Activated T-cell treated with anti-CD3 and anti-CD28 coated beads, Interleukin-2, amount 50 U/mL, for 72 hours (primary cell): ENCODE measurements around the gene KTI12. TPM values are rescaled to one million over a fixed set of nuclear protein-coding genes. Genes with fewer than 3 reads are reported as not detected.
"Not testable (repeated sequence)": the region's sequence is repeated elsewhere in the genome, so short reads cannot be mapped to it uniquely, and the experiment has no call there.

Source experiments
- ATAC-seq, 2 donors: fragments of 150-1000 bp; cut with Tn5 transposase; replicated peaks in 1 of 2; 2 replicates each; pipeline ENCODE4 v1.10.0; 2021; ENCODE audit warnings: moderate library complexity in 2 of 2, mild to moderate bottlenecking in 1 of 2
- DNase-seq, 2 donors: peaks; one replicate each; pipeline ENCODE4 v3.0.0; 2021 to 2022; ENCODE audit warnings: mixed read lengths in 1 of 2
- H3K27ac Mint-ChIP-seq: one replicate; pipeline ENCODE4 v1.8.0; 2022; ENCODE audit warnings: mild to moderate bottlenecking, moderate library complexity, mixed read lengths
- H3K27me3 Mint-ChIP-seq: one replicate; pipeline ENCODE4 v1.8.0; 2022; ENCODE audit warnings: low read depth, mixed read lengths
- H3K36me3 Mint-ChIP-seq, 2 donors: one replicate each; pipeline ENCODE4 v1.8.0; 2022; ENCODE audit warnings: mixed read lengths in 2 of 2, mild to moderate bottlenecking in 1 of 2; ENCODE audit not compliant: insufficient read depth in 2 of 2
- H3K4me1 Mint-ChIP-seq: one replicate; pipeline ENCODE4 v1.8.0; 2022; ENCODE audit warnings: low read depth, mixed read lengths
- H3K4me3 Mint-ChIP-seq, 2 donors: one replicate each; pipeline ENCODE4 v1.8.0; 2022; ENCODE audit warnings: mild to moderate bottlenecking in 2 of 2, mixed read lengths in 2 of 2, moderate library complexity in 2 of 2
- H3K9me3 Mint-ChIP-seq, 2 donors: one replicate each; pipeline ENCODE4 v1.8.0; 2022; ENCODE audit warnings: mixed read lengths in 2 of 2
- total RNA-seq, 2 donors: library from RNA; stranded (reverse); gene quantifications; one replicate each; pipeline ENCODE4 v1.2.3, GENCODE V29; 2022

KTI12 gene
- total RNA-seq, 2 donors from 2014 or later: 10.7 to 12.9 TPM

DNA sequence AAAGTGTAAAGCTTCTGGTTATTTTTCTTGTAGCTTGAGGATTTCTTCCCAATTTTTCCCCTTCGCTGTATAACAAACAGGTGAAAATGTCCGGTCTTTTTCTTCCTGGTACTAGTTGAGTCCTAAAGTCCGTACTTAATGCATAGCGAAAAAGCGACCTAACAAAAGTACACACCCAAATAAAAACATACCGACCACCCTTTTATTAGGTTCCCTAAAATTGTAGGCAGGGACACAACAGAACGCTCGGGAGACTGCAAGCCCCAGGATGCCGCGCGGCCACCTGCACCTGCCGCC is 22.2 kb upstream of the KTI12 start:
- H3K4me1 Mint-ChIP-seq: peaks cover 58% of the 10 kb centered on the region
- no peaks in the 10 kb centered on the region for H3K27me3 Mint-ChIP-seq
- ATAC-seq (no peak), DNase-seq (no peak)
- peaks cover 10 to 23% of the 10 kb centered on the region in 2 donors for H3K36me3 Mint-ChIP-seq
- no peaks in the 10 kb centered on the region for H3K9me3 Mint-ChIP-seq
- H3K27ac Mint-ChIP-seq: peak overlapping the region; percentile 96
- H3K4me3 Mint-ChIP-seq: peak overlapping the region; percentile 95 to 99

DNA sequence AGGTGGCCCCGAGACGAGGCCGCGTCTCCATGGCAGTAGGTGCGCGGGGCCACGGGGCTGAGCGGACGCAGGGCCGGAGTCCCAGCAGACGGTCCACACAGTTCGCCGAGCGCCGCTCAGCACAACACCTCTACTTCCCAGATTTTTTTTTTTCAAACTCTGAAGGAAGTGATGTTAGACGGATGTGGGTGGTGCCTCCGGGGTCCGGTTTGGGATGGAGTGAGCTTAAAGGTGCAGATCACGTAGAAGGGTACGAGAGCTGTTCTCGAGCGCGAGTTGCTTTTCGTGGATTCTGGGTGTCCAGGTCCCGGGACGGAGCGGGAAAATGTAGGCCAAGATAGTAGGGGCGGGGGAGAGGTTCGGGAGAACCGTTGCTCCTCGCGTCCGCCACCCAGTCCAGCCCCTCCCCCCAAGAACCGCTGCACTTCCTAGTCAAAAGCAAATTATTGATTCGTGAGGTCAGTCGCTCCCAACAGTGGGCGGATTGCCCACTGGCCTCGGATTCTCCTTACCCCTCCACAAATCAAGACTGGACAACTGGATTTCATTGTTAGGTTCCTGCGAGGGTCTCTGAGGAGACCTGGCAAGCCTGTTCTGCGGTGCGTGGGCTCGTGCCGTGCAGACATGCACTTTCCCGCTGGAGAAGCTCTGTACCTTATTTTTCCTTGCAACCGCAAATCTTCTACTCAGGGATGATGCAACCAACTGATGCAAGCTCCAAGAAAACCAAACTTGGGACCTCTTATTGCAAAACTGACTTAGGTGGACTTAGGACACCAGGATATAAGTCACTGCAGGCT is 21.7 kb upstream of the KTI12 start, which contains the start of gene TXNDC12:
Gene TXNDC12, minus strand, starts transcription at position 126 of the 800 bp plus-strand sequence. Its CDS starts 95 bp downstream, at position 31.
- peaks cover 64% of the 10 kb centered on the region for H3K4me1 Mint-ChIP-seq
- peak within 1 kb of the TSS; percentile 95 to 99 for H3K4me3 Mint-ChIP-seq
- H3K27ac Mint-ChIP-seq: peak within 1 kb of the TSS; percentile 96
- peak; percentile 63 to 69 for ATAC-seq
- DNase-seq: peak; percentile 72 to 81
- H3K36me3 Mint-ChIP-seq: peaks cover 10 to 24% of the 10 kb centered on the region in 2 donors
- no peaks in the 10 kb centered on the region for H3K9me3 Mint-ChIP-seq
- no peaks in the 10 kb centered on the region for H3K27me3 Mint-ChIP-seq

DNA sequence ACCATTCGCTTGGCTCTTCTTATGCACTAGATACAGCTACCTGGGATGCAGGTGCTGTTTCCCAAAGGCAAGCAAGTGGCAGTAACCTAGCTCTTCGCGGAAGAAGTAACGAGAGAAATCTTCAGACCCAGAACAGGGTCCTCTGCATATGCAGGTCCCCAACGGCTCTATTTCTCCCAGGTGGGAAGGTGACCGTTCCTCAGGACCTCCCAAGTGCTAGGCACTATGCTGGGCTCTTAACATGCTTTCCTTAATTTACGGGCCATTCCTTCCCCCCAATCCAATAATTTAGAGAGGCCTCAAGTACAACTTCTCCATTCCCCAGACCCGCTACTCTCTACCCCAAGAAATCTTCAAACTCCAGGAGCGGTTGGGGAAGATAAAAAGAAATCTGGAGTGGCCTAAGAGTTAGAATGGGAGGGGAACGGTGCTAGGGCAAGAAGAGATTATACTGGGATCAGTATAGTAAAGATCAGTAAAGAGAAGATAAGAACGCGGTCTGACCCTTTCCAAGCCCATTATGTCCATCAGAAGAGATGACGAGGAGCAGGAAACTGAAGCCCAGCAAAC is 21.0 kb upstream of the KTI12 start:
- H3K36me3 Mint-ChIP-seq: peaks cover 10 to 24% of the 10 kb centered on the region in 2 donors
- H3K27me3 Mint-ChIP-seq: no peaks in the 10 kb centered on the region
- peak overlapping the region; percentile 96 for H3K27ac Mint-ChIP-seq
- H3K9me3 Mint-ChIP-seq: no peaks in the 10 kb centered on the region
- no peak for ATAC-seq
- DNase-seq: peak in 1 of 2 donors; percentile 2
- H3K4me3 Mint-ChIP-seq: peak overlapping the region; percentile 95 to 99
- peaks cover 65% of the 10 kb centered on the region for H3K4me1 Mint-ChIP-seq

DNA sequence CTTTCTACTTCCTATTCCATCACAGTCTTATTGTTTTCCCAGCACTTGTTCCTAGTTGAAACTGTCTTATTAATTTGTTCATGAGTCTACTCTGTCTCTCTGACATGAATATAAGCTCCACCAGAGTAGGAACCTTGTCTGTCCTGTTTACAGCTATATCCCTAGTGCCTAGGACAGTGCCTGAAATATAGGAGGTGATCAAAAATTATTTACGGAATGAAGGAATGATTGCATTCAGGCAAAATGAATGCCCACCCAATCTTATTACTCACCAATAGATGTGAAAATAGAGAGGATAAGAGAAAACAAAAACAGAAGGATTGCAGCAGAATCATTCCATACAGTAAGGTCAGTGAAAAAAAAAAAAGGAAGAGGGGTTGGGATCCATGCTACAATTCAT is 20.3 kb upstream of the KTI12 start:
- Mint-ChIP-seq H3K27ac (peak overlapping the region; percentile 96), H3K4me3 (peak overlapping the region; percentile 95 to 99), H3K9me3 (no peaks in the 10 kb centered on the region), H3K4me1 (peaks cover 60% of the 10 kb centered on the region), H3K36me3 (peaks cover 10 to 21% of the 10 kb centered on the region in 2 donors), H3K27me3 (no peaks in the 10 kb centered on the region)
- DNase-seq (no peak), ATAC-seq (no peak)

DNA sequence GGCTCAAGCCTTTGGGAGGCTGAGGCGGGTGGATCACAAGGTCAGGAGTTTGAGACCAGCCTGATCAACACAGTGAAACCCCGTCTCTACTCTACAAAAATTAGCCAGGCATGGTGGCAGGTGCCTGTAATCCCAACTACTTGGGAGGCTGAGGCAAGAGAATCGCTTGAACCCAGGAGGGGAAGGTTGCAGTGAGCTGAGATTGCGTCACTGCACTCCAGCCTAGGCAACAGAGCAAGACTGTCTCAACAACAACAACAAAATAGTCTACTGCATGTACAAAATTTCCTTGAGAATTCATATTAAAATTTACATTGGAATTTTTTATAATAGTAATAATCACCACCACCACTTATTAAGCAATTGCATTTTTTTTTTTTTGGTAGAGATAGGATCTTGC is 15.7 kb upstream of the KTI12 start:
- not testable (repeated sequence) for H3K4me3 Mint-ChIP-seq, ATAC-seq, H3K27me3 Mint-ChIP-seq, DNase-seq, H3K9me3 Mint-ChIP-seq, H3K27ac Mint-ChIP-seq
- Mint-ChIP-seq H3K4me1 (peaks cover 43% of the 10 kb centered on the region), H3K36me3 (peaks cover 5 to 25% of the 10 kb centered on the region in 2 donors)

DNA sequence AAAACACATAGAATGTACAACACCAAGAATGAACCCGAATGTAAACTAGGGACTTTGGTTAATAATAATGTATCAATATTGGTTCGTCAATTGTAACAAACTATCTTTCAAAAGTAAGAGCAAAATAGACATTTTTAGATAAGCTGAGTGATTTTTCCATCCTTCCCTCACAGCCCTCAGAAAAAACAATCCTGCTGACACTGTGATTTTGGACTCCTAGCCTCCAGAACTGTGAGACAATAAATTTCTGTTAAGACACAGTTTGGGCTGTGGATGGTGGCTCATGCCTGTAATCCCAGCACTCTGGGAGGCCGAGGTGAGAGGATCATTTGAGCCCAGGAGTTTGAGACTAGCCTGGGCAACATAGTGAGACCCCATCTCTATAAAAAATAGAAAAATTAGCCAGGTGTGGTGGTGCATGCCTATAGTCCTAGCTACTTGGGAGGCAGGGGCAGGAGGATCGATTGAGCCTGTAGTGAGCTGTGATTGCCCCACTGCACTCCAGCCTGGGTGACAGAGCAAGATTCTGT is 12.1 kb upstream of the KTI12 start:
- not testable (repeated sequence) for H3K27ac Mint-ChIP-seq, H3K9me3 Mint-ChIP-seq, H3K27me3 Mint-ChIP-seq, ATAC-seq, DNase-seq, H3K4me3 Mint-ChIP-seq
- Mint-ChIP-seq H3K36me3 (peaks cover 8 to 21% of the 10 kb centered on the region in 2 donors), H3K4me1 (peaks cover 18% of the 10 kb centered on the region)

DNA sequence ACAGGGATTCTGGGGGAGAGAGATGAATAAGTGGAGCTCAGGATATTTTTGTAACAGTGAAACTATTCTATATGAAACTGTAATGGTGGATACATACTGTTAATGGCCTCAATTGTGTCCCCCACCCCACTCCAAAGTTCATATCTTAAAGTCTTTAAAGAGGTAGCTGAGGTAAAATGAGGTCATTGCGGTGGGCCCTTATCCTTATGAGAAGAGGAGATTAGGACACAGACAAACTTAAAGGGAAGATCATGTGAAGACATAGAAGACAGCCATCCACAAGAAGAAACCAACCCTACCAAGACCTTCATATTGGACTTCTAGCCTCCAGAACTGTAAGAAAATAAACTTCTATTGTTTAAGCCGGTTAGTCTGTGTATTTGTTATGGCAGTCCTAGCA is 11.6 kb upstream of the KTI12 start:
- peaks cover 13% of the 10 kb centered on the region for H3K4me1 Mint-ChIP-seq
- no peaks in the 10 kb centered on the region for H3K27me3 Mint-ChIP-seq
- H3K4me3 Mint-ChIP-seq: no peak overlapping the region
- H3K9me3 Mint-ChIP-seq: no peaks in the 10 kb centered on the region
- H3K36me3 Mint-ChIP-seq: peaks cover 8 to 17% of the 10 kb centered on the region in 2 donors
- ATAC-seq (no peak), DNase-seq (no peak)
- no peak overlapping the region for H3K27ac Mint-ChIP-seq

DNA sequence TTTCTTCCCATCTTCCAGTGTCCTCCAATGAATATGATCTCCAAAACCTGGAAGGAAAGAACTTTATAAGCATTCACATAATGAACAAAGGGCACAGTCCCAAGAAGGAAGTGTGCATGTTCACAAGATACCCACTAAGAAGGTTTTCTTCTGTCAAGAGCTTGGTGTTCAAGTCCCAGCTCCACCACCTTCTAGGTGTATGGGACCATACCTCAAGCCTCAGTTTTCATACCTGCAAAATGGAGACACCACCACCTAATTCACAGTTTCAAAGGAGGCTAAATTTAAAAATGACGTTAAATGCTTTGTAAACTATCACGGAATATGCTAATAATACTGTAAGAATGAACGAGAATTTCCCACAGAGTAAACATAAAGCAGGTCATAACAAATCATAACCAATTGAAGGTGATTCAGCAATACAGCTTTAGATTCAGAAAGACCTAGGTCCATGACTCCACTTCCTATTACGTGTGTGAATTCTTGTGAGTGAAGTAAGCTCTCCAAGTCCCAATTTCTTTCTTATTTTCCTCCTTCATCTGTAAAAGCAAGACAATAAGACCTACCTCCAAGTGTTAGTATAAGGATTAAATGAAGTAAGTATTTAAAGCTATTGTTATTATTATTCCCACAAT is 8.1 kb upstream of the KTI12 start:
- Mint-ChIP-seq H3K27me3 (no peaks in the 10 kb centered on the region), H3K4me3 (no peak overlapping the region), H3K36me3 (peaks cover 5 to 14% of the 10 kb centered on the region in 2 donors), H3K9me3 (no peaks in the 10 kb centered on the region), H3K27ac (no peak overlapping the region), H3K4me1 (peaks cover 12% of the 10 kb centered on the region)
- DNase-seq: no peak
- ATAC-seq: no peak

DNA sequence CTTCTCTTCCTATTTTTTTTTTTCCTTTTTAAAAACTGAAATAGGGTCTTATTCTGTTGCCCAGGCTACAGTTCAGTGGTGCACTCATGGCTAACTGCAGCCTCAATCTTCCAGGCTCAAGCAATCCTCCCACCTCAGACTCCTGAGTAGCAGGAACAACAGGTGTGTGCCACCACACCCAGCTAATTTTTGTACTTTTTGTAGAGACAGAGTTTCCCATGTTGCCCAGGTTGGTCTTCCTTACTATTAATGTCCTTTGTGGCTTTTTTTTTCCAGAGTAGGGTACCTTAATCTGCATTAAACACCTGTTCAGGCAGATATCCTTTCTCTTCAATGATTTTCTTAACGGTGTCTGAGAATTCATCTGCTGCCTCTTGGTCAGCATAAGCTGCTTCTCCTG is 4.3 kb upstream of the KTI12 start:
- no peak overlapping the region for H3K27ac Mint-ChIP-seq
- H3K27me3 Mint-ChIP-seq: no peaks in the 10 kb centered on the region
- no peak for ATAC-seq
- no peak for DNase-seq
- H3K4me1 Mint-ChIP-seq: peaks cover 7% of the 10 kb centered on the region
- no peak overlapping the region for H3K4me3 Mint-ChIP-seq
- H3K36me3 Mint-ChIP-seq: peaks cover 0 to 5% of the 10 kb centered on the region in 2 donors
- no peaks in the 10 kb centered on the region for H3K9me3 Mint-ChIP-seq

DNA sequence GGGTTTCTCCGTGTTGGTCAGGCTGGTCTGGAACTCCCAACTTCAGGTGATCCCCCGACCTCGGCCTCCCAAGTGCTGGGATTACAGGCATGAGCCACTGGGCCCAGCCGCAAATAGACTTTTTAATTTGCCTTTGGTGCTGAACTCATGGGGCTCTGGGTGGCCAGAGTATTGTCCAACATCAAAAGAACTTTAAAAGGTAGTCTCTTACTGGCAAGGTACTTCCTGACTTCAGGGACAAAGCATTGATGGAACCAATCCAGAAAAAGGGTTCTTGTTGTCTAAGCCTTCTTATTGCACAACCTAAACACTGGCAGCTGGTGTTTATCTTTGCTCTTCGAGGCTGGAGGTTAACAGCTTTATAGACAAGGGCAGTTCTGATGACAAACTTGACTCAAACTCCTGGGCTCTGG is 3.8 kb upstream of the KTI12 start:
- DNase-seq (no peak), ATAC-seq (no peak)
- H3K4me3 Mint-ChIP-seq: no peak overlapping the region
- peaks cover 0 to 5% of the 10 kb centered on the region in 2 donors for H3K36me3 Mint-ChIP-seq
- H3K27ac Mint-ChIP-seq: no peak overlapping the region
- no peaks in the 10 kb centered on the region for H3K9me3 Mint-ChIP-seq
- peaks cover 12% of the 10 kb centered on the region for H3K4me1 Mint-ChIP-seq
- no peaks in the 10 kb centered on the region for H3K27me3 Mint-ChIP-seq

DNA sequence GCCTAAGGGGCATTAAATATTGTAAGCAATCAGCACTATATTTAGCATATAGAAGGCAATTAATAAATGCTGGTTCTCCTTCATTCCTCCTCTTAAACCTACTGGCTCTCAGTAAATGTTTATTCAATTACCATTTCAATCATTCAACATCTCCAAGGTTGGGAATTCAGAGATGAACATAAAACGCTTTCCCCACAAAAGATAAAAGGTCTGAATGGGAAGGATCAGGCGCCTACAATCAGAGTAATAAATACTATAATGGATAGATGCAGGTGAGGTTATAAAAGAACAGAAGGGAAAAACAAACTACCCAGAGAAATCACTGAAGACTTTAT is 407 bp upstream of the KTI12 start:
- peak overlapping the region; percentile 94 for H3K27ac Mint-ChIP-seq

DNA sequence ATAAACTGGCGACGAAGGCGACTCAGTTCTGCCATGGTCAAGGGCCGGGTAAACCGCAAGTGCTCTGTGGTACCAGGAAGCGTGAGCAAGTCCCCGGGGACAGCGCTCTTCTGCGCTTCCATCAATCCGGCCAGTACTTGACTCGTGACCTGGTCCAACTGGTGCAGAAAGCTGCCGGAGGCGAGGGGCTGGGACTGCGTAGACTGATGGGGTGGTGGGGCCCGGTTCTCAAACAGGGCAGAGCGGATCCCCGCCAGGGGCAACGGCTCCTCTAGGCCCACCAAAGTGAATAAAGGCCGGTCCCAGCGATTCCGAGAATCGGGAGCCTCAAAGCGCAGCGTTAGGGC is 852 bp downstream of the KTI12 start:
- Mint-ChIP-seq H3K36me3 (peaks cover 3 to 4% of the 10 kb centered on the region in 2 donors), H3K27me3 (no peaks in the 10 kb centered on the region), H3K9me3 (no peaks in the 10 kb centered on the region), H3K4me3 (peak overlapping the region; percentile 93 to 98), H3K27ac (peak overlapping the region; percentile 94), H3K4me1 (peaks cover 39% of the 10 kb centered on the region)
- ATAC-seq (peak; percentile 8 to 29), DNase-seq (peak; percentile 23 to 42)

More for the DNA sequence above, 407 bp upstream of the KTI12 start:
- Mint-ChIP-seq H3K4me1 (peaks cover 39% of the 10 kb centered on the region), H3K4me3 (peak overlapping the region; percentile 93 to 98), H3K9me3 (no peaks in the 10 kb centered on the region), H3K27me3 (no peaks in the 10 kb centered on the region), H3K36me3 (peaks cover 4 to 8% of the 10 kb centered on the region in 2 donors)
- no peak for DNase-seq
- ATAC-seq: no peak

DNA sequence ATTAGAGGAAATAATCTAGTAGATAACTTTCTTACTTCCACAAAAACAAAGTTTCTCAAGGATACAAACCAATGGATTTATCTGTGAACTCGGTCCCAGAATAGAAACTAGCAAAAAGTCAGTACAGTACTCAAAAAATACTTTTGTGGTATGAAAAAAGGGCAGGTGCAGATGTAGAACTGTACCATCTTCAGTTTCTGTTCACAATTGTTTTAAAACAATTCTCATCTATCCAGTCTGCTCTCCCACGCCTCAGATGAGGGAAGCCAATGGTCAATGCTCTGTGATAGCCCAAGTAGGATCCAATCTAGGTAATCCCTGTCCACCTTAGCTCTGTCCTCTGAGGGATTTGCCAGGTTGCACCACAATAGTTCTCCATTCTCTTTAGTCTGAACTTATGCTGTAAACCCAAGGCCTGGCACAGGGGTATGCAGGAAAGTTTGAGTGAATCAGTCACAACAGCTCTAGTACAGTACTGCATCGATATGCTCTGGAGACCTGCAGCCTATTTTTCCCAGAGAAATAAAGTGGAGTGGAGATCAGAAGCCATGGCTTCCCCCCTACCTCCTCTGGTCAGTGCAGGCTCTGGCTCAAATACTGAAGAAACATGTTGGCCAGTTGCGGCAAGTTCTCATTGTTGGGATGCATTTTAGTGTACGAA is 1.4 kb downstream of the KTI12 start:
- no peaks in the 10 kb centered on the region for H3K9me3 Mint-ChIP-seq
- H3K4me1 Mint-ChIP-seq: peaks cover 39% of the 10 kb centered on the region
- H3K27me3 Mint-ChIP-seq: no peaks in the 10 kb centered on the region
- peak overlapping the region; percentile 93 to 98 for H3K4me3 Mint-ChIP-seq
- peaks cover 3 to 4% of the 10 kb centered on the region in 2 donors for H3K36me3 Mint-ChIP-seq
- peak overlapping the region; percentile 94 for H3K27ac Mint-ChIP-seq
- DNase-seq (no peak), ATAC-seq (no peak)
